HCT116 (cell line): ENCODE results near the gene NOLC1. TPM values are rescaled to one million over a fixed set of nuclear protein-coding genes. Genes with fewer than 3 reads are reported as not detected.
A peak's percentile ranks its signal among the peaks of the same experiment; 100 is the strongest.

ENCODE experiments used
- ATAC-seq: fragments of 200-7000 bp; cut with Tn5 transposase; 2 replicates; pipeline ENCODE4 v1.9.1; 2020; ENCODE audit warnings: mild to moderate bottlenecking, moderate library complexity
- BruUV-seq: library from RNA; stranded (reverse); fragments of 400-500 nt; replicated peaks from 2 replicates; lab custom pipeline; 2021; lab: Mats Ljungman, UMichigan
- CTCF ChIA-PET: fragments of 300-600 bp; sonication (Branson Sonifier 250); formaldehyde crosslinking; loops from one replicate; lab custom pipeline; 2021; ENCODE audit warnings: antibody characterized with exemption; lab: Charles Lee
- POLR2A ChIA-PET: fragments of 300-600, 350-600 bp; sonication (Branson Sonifier 250); formaldehyde crosslinking; loops from one replicate; lab custom pipeline; 2021; ENCODE audit warnings: antibody characterized with exemption; lab: Charles Lee
- RAD21 ChIA-PET, 2 experiments: fragments of 300-600 bp; sonication (Branson Sonifier 250); formaldehyde crosslinking; loops; one replicate each; lab custom pipeline; 2023; ENCODE audit warnings: low total read pairs in 2 of 2; ENCODE audit not compliant: uncharacterized antibody in 2 of 2, unreplicated experiment in 2 of 2, low non-redundant PET in 1 of 2; lab: Charles Lee
- DNase-seq: peaks from one replicate; pipeline ENCODE4 v3.0.0-alpha.2; 2010; ENCODE audit warnings: low read depth, low spot score
- H2AFZ ChIP-seq: fragments of 200-600 bp; shearing (Covaris generic), sonication (generic); 2 replicates; pipeline ENCODE4 v1.6.1; 2017; ENCODE audit warnings: low read depth, mixed run types, mixed read lengths, antibody characterized with exemption, low read length; ENCODE audit not compliant: poor library complexity, severe bottlenecking
- H3K27ac ChIP-seq: 2 replicates; pipeline ENCODE4 v1.5.1; 2012; ENCODE audit warnings: low read depth, low read length
- H3K27me3 ChIP-seq: fragments of 200-600 bp; sonication (generic); 2 replicates; pipeline ENCODE4 v1.6.1; 2016; ENCODE audit warnings: mixed run types, low read length, mixed read lengths; ENCODE audit not compliant: insufficient read depth
- H3K36me3 ChIP-seq, 2 experiments: fragments of 200-500 bp in 1 of 2; fragments of 200-600 bp in 1 of 2; sonication (Bioruptor generic) in 1 of 2; sonication (generic) in 1 of 2; 2 replicates each; pipeline versions ENCODE4 v1.5.1 to v1.6.1; 2014 to 2016; ENCODE audit warnings: low read length in 2 of 2, inconsistent platforms in 1 of 2, mixed read lengths in 1 of 2, mixed run types in 1 of 2; ENCODE audit not compliant: insufficient read depth in 2 of 2, control insufficient read depth in 1 of 2
- H3K4me1 ChIP-seq, 2 experiments: fragments of 200-600 bp in 1 of 2; sonication (generic) in 1 of 2; 2 replicates each; pipeline versions ENCODE4 v1.5.1 to v1.6.1; 2012 to 2017; ENCODE audit warnings: low read length in 2 of 2, inconsistent platforms in 1 of 2, mild to moderate bottlenecking in 1 of 2, mixed read lengths in 1 of 2, mixed run types in 1 of 2, moderate library complexity in 1 of 2; ENCODE audit not compliant: insufficient read depth in 2 of 2, control insufficient read depth in 1 of 2
- H3K4me2 ChIP-seq: fragments of 200-600 bp; sonication (generic); 2 replicates; pipeline ENCODE4 v1.6.1; 2017; ENCODE audit warnings: mixed run types, low read length, mixed read lengths
- H3K4me3 ChIP-seq, 2 experiments: fragments of 200-600 bp in 1 of 2; sonication (generic) in 1 of 2; replicated peaks in 1 of 2; 2 replicates each; pipeline ENCODE4 v1.5.1; 2011 to 2016; ENCODE audit warnings: low read length in 2 of 2, control low read depth in 1 of 2, low read depth in 1 of 2, mild to moderate bottlenecking in 1 of 2, mixed read lengths in 1 of 2, mixed run types in 1 of 2
- H3K79me2 ChIP-seq: fragments of 200-600 bp; sonication (generic); 2 replicates; pipeline ENCODE4 v1.6.1; 2017; ENCODE audit warnings: mild to moderate bottlenecking, mixed run types, low read length, moderate library complexity, mixed read lengths; ENCODE audit not compliant: insufficient read depth
- H3K9ac ChIP-seq: fragments of 200-600 bp; sonication (generic); 2 replicates; pipeline ENCODE4 v1.6.1; 2016; ENCODE audit warnings: low read length, mixed read lengths
- H3K9me2 ChIP-seq: fragments of 200-600 bp; sonication (generic), shearing (Covaris generic); 2 replicates; pipeline ENCODE4 v1.6.1; 2017; ENCODE audit warnings: mixed run types, mild to moderate bottlenecking, moderate library complexity; ENCODE audit not compliant: insufficient read depth
- H3K9me3 ChIP-seq, 2 experiments: fragments of 200-500 bp in 1 of 2; fragments of 200-600 bp in 1 of 2; sonication (Bioruptor generic) in 1 of 2; sonication (generic) in 1 of 2; 2 replicates each; pipeline ENCODE4 v1.6.1; 2014 to 2017; ENCODE audit warnings: low read length in 2 of 2, mixed read lengths in 2 of 2, inconsistent platforms in 1 of 2, low read depth in 1 of 2, mild to moderate bottlenecking in 1 of 2, mixed run types in 1 of 2, moderate library complexity in 1 of 2; ENCODE audit not compliant: control insufficient read depth in 1 of 2, insufficient read depth in 1 of 2
- H4K20me1 ChIP-seq: fragments of 200-600 bp; sonication (generic), shearing (Covaris generic); 2 replicates; pipeline ENCODE4 v1.6.1; 2017; ENCODE audit warnings: mixed run types, mild to moderate bottlenecking, moderate library complexity; ENCODE audit not compliant: insufficient read depth
- EGR1 ChIP-seq: IDR thresholded peaks from 2 replicates; pipeline ENCODE4 v1.6.1; 2012; ENCODE audit warnings: low read depth
- POLR2A ChIP-seq: IDR thresholded peaks from 2 replicates; pipeline ENCODE4 v1.7.0; 2011; ENCODE audit warnings: borderline replicate concordance; ENCODE audit not compliant: insufficient read depth, insufficient read length; ENCODE audit errors: extremely low read depth
- POLR2AphosphoS5 ChIP-seq: IDR thresholded peaks from 2 replicates; pipeline ENCODE4 v1.6.1; 2011; ENCODE audit warnings: mild to moderate bottlenecking, low read depth, low read length, moderate library complexity
- RAD21 ChIP-seq: IDR thresholded peaks from 2 replicates; pipeline ENCODE4 v1.6.1; 2012; ENCODE audit warnings: low read depth, mild to moderate bottlenecking
- REST ChIP-seq: IDR thresholded peaks from 2 replicates; pipeline ENCODE4 v1.6.1; 2012; ENCODE audit warnings: low read depth
- YY1 ChIP-seq: IDR thresholded peaks from 2 replicates; pipeline ENCODE4 v1.6.1; 2011; ENCODE audit warnings: low read length, low read depth, moderate library complexity, mild to moderate bottlenecking; ENCODE audit not compliant: insufficient replicate concordance; ENCODE audit errors: extremely low read depth
- ZFX ChIP-seq: fragments of 450-650 bp; IDR thresholded peaks from 2 replicates; pipeline ENCODE4 v1.6.1; 2017
- intact Hi-C: fragments of 100-400 bp; cut with micrococcal nuclease; formaldehyde crosslinking; loops from 2 replicates; pipeline ENCODE4 v1.10.0; 2022
- total RNA-seq: library from RNA; stranded (reverse); gene quantifications from one replicate; pipeline ENCODE4 v1.2.1, GENCODE V29; 2021; ENCODE audit not compliant: unreplicated experiment

The NOLC1 gene
- total RNA-seq, 1 experiment from 2014 or later = 231 TPM

- Histone ChIP-seq H3K27me3 (no peaks in the 10 kb centered on the region), H3K4me1 (peaks cover 30 to 52% of the 10 kb centered on the region in 2 experiments), H3K27ac (no peak overlapping the region), H3K9me2 (no peaks in the 10 kb centered on the region), H3K4me3 (no peak overlapping the region), H3K36me3 (no peaks in the 10 kb centered on the region), H3K79me2 (peaks cover 14% of the 10 kb centered on the region; the same call in 1 of the 2 replicates), H3K4me2 (no peak overlapping the region), H2AFZ (no peak overlapping the region), H4K20me1 (no peaks in the 10 kb centered on the region), H3K9me3 (no peaks in the 10 kb centered on the region), H3K9ac (no peak overlapping the region)
- ATAC-seq (no peak), DNase-seq (no peak)
- CTCF ChIA-PET = interaction anchor here (1.3 kb wide), 1 partner anchor 9 kb away, joined by 5 read pairs; the partner anchor contains the start of gene PPRC1
- intact Hi-C loops = no loop called here
- BruUV-seq = no TSS peak
- POLR2A ChIA-PET = no interaction called here
- TF ChIP-seq YY1 (no peak), ZFX (no peak)
- RAD21 ChIA-PET = no interaction called here
Observed at GRCh38 chr10:102123223-102123622, 29.0 kb upstream of the NOLC1 start.

DNA sequence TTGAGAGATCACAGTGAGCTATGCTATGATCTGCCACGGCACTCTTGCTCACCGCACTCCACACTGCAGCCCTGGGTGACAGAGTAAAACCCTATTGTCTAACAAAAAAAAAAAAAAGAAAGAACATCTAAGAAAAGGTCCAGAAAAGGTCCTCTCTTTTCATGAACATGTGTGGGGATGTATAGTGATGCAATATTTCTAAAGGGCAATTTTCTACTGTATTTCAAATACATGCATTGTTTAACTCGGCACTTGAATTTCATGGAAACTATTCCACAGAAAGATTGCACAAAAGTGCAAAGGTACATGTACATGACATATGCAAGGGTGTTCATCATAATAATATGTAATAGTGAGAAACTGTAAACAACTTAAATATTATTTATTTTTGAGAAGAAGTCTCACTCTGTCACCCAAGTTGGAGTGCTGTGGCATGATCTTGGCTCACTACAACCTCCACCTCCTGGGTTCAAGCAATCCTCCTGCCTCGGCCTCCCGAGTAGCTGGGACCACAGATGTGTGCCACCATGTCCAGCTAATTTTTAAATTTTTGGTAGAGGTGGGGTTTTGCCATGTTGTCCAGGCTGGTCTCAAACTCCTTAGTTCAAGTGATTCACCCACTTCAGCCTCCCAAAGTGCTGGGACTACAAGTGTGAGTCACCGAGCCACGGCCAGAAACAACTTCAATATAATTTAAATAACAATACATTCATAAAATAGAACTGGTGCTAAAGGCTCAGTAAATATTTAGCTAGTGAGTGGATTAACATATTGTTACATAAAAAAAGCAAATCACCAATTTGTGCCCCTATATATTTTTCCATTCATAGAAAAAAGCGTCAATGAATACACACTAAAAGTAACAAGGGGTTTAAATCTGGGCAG, 20.7 kb upstream of the NOLC1 start:
- TF ChIP-seq POLR2A = peak; percentile 4
- no peak for TF ChIP-seq REST
- TF ChIP-seq POLR2AphosphoS5 = no peak
- TF ChIP-seq EGR1 = no peak
- TF ChIP-seq RAD21 = no peak
- DNase-seq = no peak
- H4K20me1 ChIP-seq = peaks cover 20% of the 10 kb centered on the region; the same call in 1 of the 2 replicates
- ATAC-seq = no peak
- no peaks in the 10 kb centered on the region for H3K27me3 ChIP-seq
- H3K9me2 ChIP-seq = no peaks in the 10 kb centered on the region
- H3K9me3 ChIP-seq = no peaks in the 10 kb centered on the region
- H3K4me1 ChIP-seq = peaks cover 27 to 49% of the 10 kb centered on the region in 2 experiments
- peaks cover 37% of the 10 kb centered on the region for H3K79me2 ChIP-seq
- intact Hi-C loops = loop anchor here (1.0 kb wide), 2 partner anchors 21 to 75 kb away; partner anchors contain the start of genes ARMH3 and NOLC1
- H3K9ac ChIP-seq = peak overlapping the region; percentile 99
- no TSS peak for BruUV-seq
- H3K4me3 ChIP-seq = peak overlapping the region; percentile 93; a peak in 3 of 4 replicates
- POLR2A ChIA-PET = interaction anchor here (1.5 kb wide), 1 partner anchor 17 kb away, joined by 4 read pairs; no protein-coding TSS in a partner anchor
- H3K36me3 ChIP-seq = peaks cover 0 to 25% of the 10 kb centered on the region in 2 experiments; a peak in 2 of 4 replicates
- RAD21 ChIA-PET = interaction anchor here in 1 of 2 experiments (0.7 kb wide), 1 partner anchor 20 kb away, joined by 3 read pairs; no protein-coding TSS in a partner anchor
- peak overlapping the region; percentile 19 for H2AFZ ChIP-seq
- H3K27ac ChIP-seq = peak overlapping the region; percentile 98; the same call in 1 of the 2 replicates
- CTCF ChIA-PET = interaction anchor here (1.2 to 1.7 kb wide), 3 partner anchors 8 to 26 kb away, joined by 4 to 11 read pairs (median 5); partner anchors contain the start of gene NOLC1
- H3K4me2 ChIP-seq = peak overlapping the region; percentile 87
